Measurements from ENCODE around the gene P2RX4.
"Not testable (repeated sequence)": the region's sequence is repeated elsewhere in the genome, so short reads cannot be mapped to it uniquely, and the experiment has no call there.

Gene P2RX4

DNA sequence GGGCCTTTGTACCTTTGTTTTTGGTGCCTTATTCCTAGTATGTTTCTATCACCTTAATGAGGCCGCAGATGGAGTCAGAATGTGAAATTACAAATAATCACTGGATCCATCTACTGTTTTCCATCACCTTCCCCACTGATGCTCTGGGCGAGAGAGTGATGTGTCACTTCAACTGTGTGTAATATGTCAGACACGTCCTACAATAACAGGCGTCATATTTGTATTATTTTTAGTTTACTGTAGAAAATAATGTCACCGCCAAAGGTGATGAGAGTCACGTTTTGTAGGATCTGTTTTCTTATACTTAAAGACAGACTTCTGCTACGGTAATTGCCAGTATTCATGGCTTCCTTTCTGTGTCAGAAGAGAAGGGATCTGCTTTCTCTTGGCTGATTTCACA is 22.4 kb upstream of the P2RX4 start:
- DNase-seq, result no peak

DNA sequence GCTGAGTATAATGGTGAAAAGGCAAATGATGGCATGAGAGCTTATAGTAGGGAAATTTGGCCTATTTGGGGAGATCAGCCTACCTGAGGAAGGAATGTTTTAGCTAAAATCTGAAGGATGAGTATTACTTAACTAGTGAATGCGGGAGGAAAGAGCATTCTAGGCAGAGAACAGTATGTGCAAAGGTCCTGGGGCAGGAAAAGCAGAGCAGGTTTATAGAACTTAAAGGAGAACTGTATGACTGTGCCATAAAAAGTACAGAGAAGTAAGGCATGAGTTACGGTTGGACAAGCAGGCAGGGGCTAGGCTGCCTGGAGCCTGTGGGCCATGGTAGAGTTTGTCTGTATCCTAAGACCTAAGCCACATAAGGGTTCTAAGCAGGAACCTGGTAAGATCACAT is 21.7 kb upstream of the P2RX4 start:
- Histone ChIP-seq H3K27me3 (replicated peaks; ENCODE audit: control insufficient read depth, insufficient read depth, low read length, poor library complexity, severe bottlenecking) (no peaks in the 10 kb centered on the region), H3K9me3 (ENCODE audit: control insufficient read depth, low read length) (no peaks in the 10 kb centered on the region), H3K4me1 (ENCODE audit: control insufficient read depth, insufficient read depth, low read length, poor library complexity, severe bottlenecking) (no peaks in the 10 kb centered on the region), H3K4me3 (ENCODE audit: insufficient read depth, low read depth, low read length, poor library complexity, severe bottlenecking) (no peak overlapping the region), H3K27ac (ENCODE audit: insufficient read depth, low read length, poor library complexity, severe bottlenecking) (no peak overlapping the region), H3K36me3 (ENCODE audit: control insufficient read depth, insufficient read depth, low read length) (peaks cover 5% of the 10 kb centered on the region)
- no peak for DNase-seq

More for the DNA sequence above, 22.4 kb upstream of the P2RX4 start:
- Histone ChIP-seq H3K27ac (ENCODE audit: insufficient read depth, low read length, poor library complexity, severe bottlenecking) (no peak overlapping the region), H3K9me3 (ENCODE audit: control insufficient read depth, low read length) (no peaks in the 10 kb centered on the region), H3K4me3 (ENCODE audit: insufficient read depth, low read depth, low read length, poor library complexity, severe bottlenecking) (no peak overlapping the region), H3K27me3 (replicated peaks; ENCODE audit: control insufficient read depth, insufficient read depth, low read length, poor library complexity, severe bottlenecking) (no peaks in the 10 kb centered on the region), H3K36me3 (ENCODE audit: control insufficient read depth, insufficient read depth, low read length) (peaks cover 5% of the 10 kb centered on the region), H3K4me1 (ENCODE audit: control insufficient read depth, insufficient read depth, low read length, poor library complexity, severe bottlenecking) (no peaks in the 10 kb centered on the region)

DNA sequence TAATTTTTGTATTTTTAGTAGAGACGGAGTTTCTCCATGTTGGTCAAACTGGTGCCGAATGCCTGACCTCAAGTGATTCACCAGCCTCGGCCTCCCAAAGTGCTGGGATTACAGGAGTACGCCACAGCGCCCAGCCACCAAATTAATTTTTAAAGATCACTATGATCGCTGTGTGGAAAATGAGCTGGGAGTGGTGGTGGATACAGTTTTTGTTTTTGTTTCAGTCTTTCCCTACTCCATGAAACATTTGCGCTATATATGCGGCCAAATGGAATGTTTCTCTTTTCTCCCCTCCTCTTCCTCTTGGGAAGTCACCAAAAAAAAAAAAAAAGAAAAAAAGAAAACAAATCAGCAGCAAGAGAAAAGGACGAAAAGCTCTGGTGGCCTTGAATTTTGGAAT is 20.8 kb upstream of the P2RX4 start:
- Histone ChIP-seq H3K4me1 (ENCODE audit: control insufficient read depth, insufficient read depth, low read length, poor library complexity, severe bottlenecking) (no peaks in the 10 kb centered on the region), H3K4me3 (ENCODE audit: insufficient read depth, low read depth, low read length, poor library complexity, severe bottlenecking) (no peak overlapping the region)
- DNase-seq, result no peak

GRCh38 chr12:121189619-121190155 is 20.2 kb upstream of the P2RX4 start:
- no peak for DNase-seq
- Histone ChIP-seq H3K9me3 (ENCODE audit: control insufficient read depth, low read length) (no peaks in the 10 kb centered on the region), H3K4me3 (ENCODE audit: insufficient read depth, low read depth, low read length, poor library complexity, severe bottlenecking) (no peak overlapping the region), H3K4me1 (ENCODE audit: control insufficient read depth, insufficient read depth, low read length, poor library complexity, severe bottlenecking) (no peaks in the 10 kb centered on the region), H3K36me3 (ENCODE audit: control insufficient read depth, insufficient read depth, low read length) (no peaks in the 10 kb centered on the region), H3K27ac (ENCODE audit: insufficient read depth, low read length, poor library complexity, severe bottlenecking) (no peak overlapping the region), H3K27me3 (replicated peaks; ENCODE audit: control insufficient read depth, insufficient read depth, low read length, poor library complexity, severe bottlenecking) (no peaks in the 10 kb centered on the region)

More for the DNA sequence above, 20.8 kb upstream of the P2RX4 start:
- no peaks in the 10 kb centered on the region for H3K27me3 ChIP-seq (replicated peaks; ENCODE audit: control insufficient read depth, insufficient read depth, low read length, poor library complexity, severe bottlenecking)
- H3K36me3 ChIP-seq (ENCODE audit: control insufficient read depth, insufficient read depth, low read length), result peaks cover 5% of the 10 kb centered on the region
- no peak overlapping the region for H3K27ac ChIP-seq (ENCODE audit: insufficient read depth, low read length, poor library complexity, severe bottlenecking)
- no peaks in the 10 kb centered on the region for H3K9me3 ChIP-seq (ENCODE audit: control insufficient read depth, low read length)

GRCh38 chr12:121190523-121191031 is 19.4 kb upstream of the P2RX4 start:
- H3K9me3 ChIP-seq (ENCODE audit: control insufficient read depth, low read length), result no peaks in the 10 kb centered on the region
- DNase-seq, result no peak
- no peaks in the 10 kb centered on the region for H3K27me3 ChIP-seq (replicated peaks; ENCODE audit: control insufficient read depth, insufficient read depth, low read length, poor library complexity, severe bottlenecking)
- H3K27ac ChIP-seq (ENCODE audit: insufficient read depth, low read length, poor library complexity, severe bottlenecking), result no peak overlapping the region
- no peak overlapping the region for H3K4me3 ChIP-seq (ENCODE audit: insufficient read depth, low read depth, low read length, poor library complexity, severe bottlenecking)
- H3K4me1 ChIP-seq (ENCODE audit: control insufficient read depth, insufficient read depth, low read length, poor library complexity, severe bottlenecking), result no peaks in the 10 kb centered on the region
- H3K36me3 ChIP-seq (ENCODE audit: control insufficient read depth, insufficient read depth, low read length), result no peaks in the 10 kb centered on the region

DNA sequence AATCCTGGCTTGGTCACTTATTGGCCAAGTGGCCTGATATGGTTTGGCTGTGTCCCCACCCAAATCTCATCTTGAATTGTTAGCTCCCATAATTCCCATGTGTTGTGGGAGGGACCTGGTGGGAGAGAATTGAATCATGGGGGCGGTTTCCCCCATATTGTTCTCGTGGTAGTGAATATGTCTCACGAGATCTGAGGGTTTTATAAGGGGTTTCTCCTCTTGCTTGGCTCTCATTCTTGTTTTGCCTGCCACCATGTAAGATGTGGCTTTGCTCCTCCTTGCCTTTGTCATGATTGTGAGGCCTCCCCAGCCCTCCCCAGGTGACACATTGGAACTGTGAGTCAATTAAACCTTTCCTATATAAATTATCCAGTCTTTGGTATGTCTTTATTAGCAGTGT is 18.8 kb upstream of the P2RX4 start:
- H3K4me3 ChIP-seq (ENCODE audit: insufficient read depth, low read depth, low read length, poor library complexity, severe bottlenecking), result no peak overlapping the region
- H3K27ac ChIP-seq (ENCODE audit: insufficient read depth, low read length, poor library complexity, severe bottlenecking), result no peak overlapping the region
- no peaks in the 10 kb centered on the region for H3K4me1 ChIP-seq (ENCODE audit: control insufficient read depth, insufficient read depth, low read length, poor library complexity, severe bottlenecking)
- H3K27me3 ChIP-seq (replicated peaks; ENCODE audit: control insufficient read depth, insufficient read depth, low read length, poor library complexity, severe bottlenecking), result no peaks in the 10 kb centered on the region
- H3K36me3 ChIP-seq (ENCODE audit: control insufficient read depth, insufficient read depth, low read length), result no peaks in the 10 kb centered on the region
- H3K9me3 ChIP-seq (ENCODE audit: control insufficient read depth, low read length), result no peaks in the 10 kb centered on the region
- no peak for DNase-seq

GRCh38 chr12:121196902-121197301 is 13.0 kb upstream of the P2RX4 start:
- Histone ChIP-seq H3K4me3 (ENCODE audit: insufficient read depth, low read depth, low read length, poor library complexity, severe bottlenecking) (no peak overlapping the region), H3K27me3 (replicated peaks; ENCODE audit: control insufficient read depth, insufficient read depth, low read length, poor library complexity, severe bottlenecking) (no peaks in the 10 kb centered on the region), H3K4me1 (ENCODE audit: control insufficient read depth, insufficient read depth, low read length, poor library complexity, severe bottlenecking) (peaks cover 3% of the 10 kb centered on the region), H3K9me3 (ENCODE audit: control insufficient read depth, low read length) (no peaks in the 10 kb centered on the region), H3K27ac (ENCODE audit: insufficient read depth, low read length, poor library complexity, severe bottlenecking) (no peak overlapping the region), H3K36me3 (ENCODE audit: control insufficient read depth, insufficient read depth, low read length) (no peaks in the 10 kb centered on the region)
- DNase-seq, result no peak

DNA sequence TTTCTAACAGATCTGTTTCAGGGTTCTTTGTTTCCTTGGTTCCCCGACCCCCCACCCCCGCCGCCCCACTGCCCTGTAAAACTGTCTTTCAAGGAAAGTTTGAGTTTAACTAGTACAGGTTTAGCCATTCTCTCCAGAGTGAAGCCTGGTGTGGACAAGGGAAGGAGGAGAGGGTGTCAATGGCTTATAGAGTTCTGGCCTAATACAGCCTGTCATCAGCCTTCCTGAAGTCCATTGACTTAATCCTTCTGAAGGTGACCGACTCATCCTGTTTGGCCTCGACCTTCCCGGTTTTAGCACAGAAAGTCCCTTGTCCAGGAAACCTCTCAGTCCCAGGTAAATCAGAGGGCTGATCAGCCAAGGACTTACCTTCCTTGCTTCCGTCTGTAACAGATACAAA is 11.0 kb upstream of the P2RX4 start:
- Histone ChIP-seq H3K4me1 (ENCODE audit: control insufficient read depth, insufficient read depth, low read length, poor library complexity, severe bottlenecking) (peaks cover 3% of the 10 kb centered on the region), H3K27me3 (replicated peaks; ENCODE audit: control insufficient read depth, insufficient read depth, low read length, poor library complexity, severe bottlenecking) (no peaks in the 10 kb centered on the region), H3K4me3 (ENCODE audit: insufficient read depth, low read depth, low read length, poor library complexity, severe bottlenecking) (no peak overlapping the region), H3K36me3 (ENCODE audit: control insufficient read depth, insufficient read depth, low read length) (no peaks in the 10 kb centered on the region), H3K9me3 (ENCODE audit: control insufficient read depth, low read length) (no peaks in the 10 kb centered on the region), H3K27ac (ENCODE audit: insufficient read depth, low read length, poor library complexity, severe bottlenecking) (no peak overlapping the region)
- no peak for DNase-seq

DNA sequence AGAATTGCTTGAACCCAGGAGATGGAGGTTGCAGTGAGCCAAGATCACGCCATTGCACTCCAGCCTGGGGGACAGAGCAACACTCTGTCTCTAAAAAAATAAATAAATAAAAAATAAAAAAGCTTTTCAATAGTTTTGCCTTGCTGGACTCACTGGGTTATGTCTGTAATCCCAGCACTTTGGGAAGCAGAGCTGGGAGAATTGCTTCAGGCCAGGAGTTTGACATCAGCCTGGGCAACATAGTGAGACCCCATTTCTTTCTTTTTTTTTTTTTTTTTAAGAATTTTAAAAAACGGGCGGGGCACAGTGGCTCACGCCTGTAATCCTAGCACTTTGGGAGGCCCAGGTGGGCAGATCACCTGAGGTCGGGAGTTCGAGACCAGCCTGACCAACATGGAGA is 8.8 kb upstream of the P2RX4 start:
- not testable (repeated sequence) for H3K27ac ChIP-seq (ENCODE audit: insufficient read depth, low read length, poor library complexity, severe bottlenecking); H3K4me1 ChIP-seq (ENCODE audit: control insufficient read depth, insufficient read depth, low read length, poor library complexity, severe bottlenecking); H3K27me3 ChIP-seq (replicated peaks; ENCODE audit: control insufficient read depth, insufficient read depth, low read length, poor library complexity, severe bottlenecking); H3K9me3 ChIP-seq (ENCODE audit: control insufficient read depth, low read length); H3K4me3 ChIP-seq (ENCODE audit: insufficient read depth, low read depth, low read length, poor library complexity, severe bottlenecking); H3K36me3 ChIP-seq (ENCODE audit: control insufficient read depth, insufficient read depth, low read length); DNase-seq

- no peak for DNase-seq
- Histone ChIP-seq H3K27ac (ENCODE audit: insufficient read depth, low read length, poor library complexity, severe bottlenecking) (no peak overlapping the region), H3K4me3 (ENCODE audit: insufficient read depth, low read depth, low read length, poor library complexity, severe bottlenecking) (no peak overlapping the region), H3K4me1 (ENCODE audit: control insufficient read depth, insufficient read depth, low read length, poor library complexity, severe bottlenecking) (no peaks in the 10 kb centered on the region), H3K27me3 (replicated peaks; ENCODE audit: control insufficient read depth, insufficient read depth, low read length, poor library complexity, severe bottlenecking) (no peaks in the 10 kb centered on the region), H3K36me3 (ENCODE audit: control insufficient read depth, insufficient read depth, low read length) (no peaks in the 10 kb centered on the region), H3K9me3 (ENCODE audit: control insufficient read depth, low read length) (no peaks in the 10 kb centered on the region)
Observed at GRCh38 chr12:121202407-121203355, 7.2 kb upstream of the P2RX4 start.
